ENCODE results near the gene CTCF.

The CTCF gene

DNA sequence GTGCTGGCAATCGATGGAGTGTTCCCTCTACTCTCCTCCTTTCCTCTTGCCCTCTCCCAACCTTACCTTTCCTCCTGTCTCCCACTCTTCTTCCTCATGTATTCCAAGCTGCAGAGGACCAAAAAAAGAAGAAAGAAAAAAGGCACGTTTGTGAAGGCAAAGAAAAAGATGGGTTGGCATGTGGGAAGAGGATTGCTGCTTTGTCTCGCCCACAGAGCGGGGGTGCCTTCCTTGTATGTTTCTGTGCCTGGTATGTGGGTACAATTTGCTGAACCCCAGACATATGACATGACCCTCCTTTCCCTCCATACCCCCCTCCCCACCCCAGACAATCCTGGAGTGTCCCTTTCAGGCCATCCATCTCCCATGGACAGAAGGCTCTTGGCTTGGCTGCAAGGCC lies 13.1 kb upstream of the CTCF start:
- DNase-seq, result no peak

DNA sequence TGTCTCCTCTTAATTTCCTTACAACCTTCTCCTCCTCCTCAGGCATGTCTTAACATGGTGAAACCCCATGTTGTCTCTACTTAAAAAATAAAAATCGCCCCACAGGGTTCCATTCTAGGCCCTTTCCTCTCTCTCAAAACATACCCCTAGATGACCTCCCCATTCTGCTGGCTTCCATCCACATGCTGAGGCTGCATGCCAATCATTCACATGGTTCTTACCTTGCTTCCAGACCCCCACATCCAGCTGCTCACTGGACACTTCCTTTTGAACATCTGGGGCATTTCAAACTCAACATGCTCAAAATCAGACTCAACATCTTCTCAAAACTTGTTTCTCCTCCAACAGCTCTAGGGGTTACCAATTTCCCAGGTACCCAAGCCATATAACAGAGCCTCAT lies 12.4 kb upstream of the CTCF start:
- DNase-seq, result no peak

DNA sequence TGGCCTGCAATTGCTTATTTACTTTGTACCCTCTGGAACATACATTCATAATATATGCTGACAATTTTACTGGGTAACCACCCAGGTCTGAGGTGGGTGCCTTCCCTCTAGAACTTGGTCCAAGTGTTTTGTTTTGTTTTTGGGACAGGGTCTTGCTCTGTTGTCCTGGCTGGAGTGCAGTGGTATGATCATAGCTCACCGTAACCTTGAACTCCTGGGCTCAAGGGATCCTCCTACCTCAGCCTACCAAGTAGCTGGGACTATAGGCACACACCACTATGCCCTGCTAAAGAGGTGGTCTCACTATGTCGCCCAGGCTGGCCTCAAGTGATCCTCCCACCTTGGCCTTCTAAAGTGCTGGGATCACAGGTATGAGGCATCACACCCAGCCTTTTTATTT lies 11.2 kb upstream of the CTCF start:
- DNase-seq, result no peak

DNA sequence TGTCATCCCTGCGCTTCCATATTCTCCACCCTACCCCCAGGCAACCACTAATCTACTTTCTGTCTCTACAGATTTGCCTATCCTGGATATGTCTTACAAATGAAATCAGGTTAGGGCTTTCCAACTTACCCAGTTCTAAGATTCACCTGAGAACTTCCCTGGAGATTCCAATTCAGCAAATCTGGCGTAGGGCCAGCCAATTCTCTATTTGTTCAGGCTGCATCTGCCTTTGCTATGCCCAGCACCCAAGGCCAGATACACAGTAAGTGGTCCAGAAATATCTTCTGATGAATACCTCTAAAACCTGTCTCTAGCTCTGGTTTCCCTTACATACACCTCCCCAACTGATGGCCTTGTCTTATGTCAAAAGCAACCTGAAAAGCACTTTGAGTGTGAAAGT lies 10.4 kb upstream of the CTCF start:
- DNase-seq, result no peak

DNA sequence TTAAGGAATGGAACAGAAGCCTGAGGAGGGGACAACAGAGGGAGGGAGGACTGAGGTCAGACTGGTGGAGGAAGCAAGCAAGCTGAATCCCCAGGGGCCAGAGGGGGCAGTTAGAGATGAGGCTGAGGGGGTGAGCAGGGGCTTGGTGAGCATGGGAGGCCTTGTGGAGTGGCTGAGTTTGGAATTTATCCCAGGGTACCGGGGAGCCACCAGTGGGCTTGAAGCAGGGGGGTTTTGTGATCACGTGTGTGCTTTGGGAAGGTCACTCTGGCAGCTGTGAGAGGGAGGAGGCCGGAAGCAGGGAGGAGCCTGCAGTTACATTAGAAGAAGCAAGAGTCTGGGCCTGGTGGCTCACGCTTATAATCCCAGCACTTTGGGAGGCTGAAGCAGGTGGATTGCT lies 9.8 kb upstream of the CTCF start:
- no peak for DNase-seq

DNA sequence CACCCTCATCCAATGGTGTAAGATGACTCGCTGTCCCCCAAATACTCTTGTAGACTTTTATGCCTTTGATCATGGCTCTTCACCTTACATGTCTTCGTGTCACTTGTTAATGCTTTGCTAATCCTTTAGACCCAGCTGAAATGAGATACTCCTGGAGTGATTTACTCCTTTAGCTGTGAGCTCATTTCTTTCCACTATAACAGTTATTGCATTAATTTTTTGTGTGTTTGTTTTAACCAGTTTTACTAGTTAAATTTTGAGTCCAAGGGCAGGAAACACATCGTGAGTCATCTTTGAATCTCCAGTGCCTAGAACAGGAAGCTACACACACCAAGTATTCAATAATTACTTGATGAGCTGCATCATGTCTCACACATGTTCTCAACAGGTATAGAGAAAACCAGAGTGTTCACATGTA lies 6.5 kb upstream of the CTCF start:
- DNase-seq, result no peak

DNA sequence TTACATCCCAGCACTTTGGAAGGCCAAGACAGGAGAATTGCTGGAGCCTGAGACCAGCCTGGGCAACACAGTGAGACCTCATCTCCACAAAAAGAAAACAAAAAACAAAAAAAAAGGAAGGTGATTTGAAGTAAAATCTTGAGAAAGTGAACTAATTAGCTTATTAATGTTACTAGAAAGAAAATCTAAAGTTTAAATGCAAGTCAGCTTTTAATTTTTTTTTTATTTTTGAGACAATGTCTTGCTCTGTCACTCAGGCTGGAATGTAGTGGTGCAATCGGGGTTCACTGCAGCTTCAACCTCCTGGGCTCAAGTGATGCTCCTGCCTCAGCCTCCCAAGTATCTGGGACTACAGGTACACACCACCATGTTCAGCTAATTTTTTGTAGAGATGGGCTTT lies 3.5 kb upstream of the CTCF start:
- DNase-seq, result no peak

DNA sequence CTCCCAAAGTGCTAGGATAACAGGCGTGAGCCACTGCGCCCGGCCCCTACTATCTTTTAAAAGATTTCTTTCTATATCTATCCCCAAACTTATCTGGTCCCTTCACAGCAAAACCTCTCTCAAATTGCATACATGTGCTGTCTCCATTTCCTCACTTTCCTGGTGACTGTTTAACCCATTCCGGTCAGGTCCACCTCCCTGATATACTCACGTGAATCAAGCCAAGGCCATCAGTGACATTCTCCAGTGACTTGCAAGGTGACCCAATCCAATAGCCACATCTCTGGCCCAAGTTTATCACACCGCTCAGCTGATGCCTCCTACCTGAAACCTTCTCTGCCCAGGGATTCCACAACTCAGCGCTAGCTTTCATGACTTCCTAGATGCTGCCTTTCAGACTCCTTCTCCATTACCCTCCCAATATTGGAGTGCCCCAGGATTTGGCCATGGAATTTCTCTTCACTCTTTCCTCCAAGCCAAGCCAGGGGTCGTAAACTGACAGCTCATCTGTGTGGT lies 1.4 kb upstream of the CTCF start:
- no peak for DNase-seq

DNA sequence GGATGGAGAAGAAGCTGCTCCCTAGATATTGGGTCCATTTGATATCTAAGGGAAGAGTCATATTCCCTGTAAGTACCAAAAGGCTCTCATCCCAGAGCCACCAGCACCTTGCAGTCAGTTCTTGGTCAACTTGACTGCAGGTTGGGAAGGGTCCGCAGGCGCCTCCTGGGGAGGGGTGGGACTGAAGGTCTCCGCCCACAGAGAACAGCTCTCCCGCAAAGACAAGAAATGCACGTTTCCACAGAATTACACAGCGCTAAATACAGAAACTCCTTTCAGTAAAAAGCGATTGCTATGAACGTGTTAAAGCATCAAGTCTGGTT lies 864 bp upstream of the CTCF start:
- DNase-seq, result no peak

DNA sequence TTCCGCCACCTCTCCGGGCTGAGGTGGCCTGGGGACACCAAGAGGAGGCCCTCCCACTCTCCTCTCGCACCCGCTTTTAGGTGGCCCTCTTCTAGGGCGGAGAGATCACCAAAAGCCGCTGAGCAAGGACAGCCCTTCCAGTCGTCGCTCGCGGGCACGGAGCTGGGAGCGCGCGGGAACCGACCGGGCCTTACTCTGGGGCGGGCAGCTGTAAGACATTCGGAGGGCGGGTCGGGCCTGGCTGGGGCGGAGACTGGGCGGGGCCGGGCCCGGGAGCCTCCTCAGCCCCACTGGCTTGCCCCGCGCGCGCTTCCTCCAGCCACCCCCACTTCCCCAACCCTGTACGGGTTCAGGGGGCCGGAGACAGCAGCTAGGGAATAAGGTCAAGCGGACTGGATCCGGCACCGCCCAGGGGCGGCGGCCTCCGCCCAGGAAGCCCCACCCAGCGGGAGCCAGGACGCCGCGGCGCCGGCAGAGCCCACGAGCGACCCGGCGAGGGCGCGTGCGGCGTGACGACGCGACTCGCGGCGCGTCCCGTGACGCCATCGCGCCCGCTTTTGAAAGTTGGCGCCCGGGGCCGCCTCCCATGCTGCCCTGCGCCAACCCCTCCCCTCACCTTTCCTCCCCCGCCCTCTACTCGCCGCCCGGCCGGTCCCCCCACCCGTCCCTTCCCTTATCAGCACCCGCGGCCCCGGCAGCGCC lies 351 bp upstream of the CTCF start:
- peak; percentile 98 for DNase-seq

DNA sequence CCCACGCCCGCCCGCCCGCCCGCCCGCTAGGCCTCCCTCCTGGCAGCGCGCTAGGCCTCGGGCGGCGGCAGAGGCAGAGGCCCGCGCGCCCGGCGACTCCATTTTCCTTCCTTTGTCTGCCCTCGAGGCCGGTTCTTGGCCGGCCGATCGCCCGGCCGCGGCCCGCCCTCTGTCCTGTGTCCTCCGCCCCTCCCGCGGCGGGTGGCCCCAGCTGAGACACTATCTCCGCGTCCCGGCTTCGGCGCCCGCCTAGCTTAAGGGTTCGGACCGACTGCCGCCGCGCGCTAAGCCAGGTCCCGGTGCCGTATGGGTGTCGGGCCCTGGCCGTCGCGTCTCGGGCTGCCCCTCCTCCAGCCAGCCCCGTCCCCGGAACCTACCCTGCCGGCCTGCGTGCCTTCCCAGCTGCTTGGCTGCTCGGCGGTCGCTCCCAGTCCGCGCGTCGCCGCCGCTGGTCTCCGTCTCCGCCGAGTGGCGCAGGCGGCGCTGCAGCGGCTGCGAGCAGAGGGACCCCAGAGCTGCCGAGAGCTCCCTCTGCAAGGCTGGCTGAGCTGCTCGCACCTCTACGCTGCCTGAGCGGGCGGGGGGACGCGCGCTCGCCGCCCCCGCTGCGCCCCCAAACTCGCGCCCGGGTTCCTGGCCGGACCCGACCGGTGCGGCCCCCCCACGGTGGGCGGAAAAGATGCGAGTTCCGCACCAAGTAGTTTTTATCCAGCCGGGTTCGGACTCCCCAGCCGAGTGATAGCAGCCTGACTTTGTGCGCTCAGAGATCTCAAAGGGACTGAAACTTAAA lies 787 bp downstream of the CTCF start:
- DNase-seq, result peak; percentile 60

DNA sequence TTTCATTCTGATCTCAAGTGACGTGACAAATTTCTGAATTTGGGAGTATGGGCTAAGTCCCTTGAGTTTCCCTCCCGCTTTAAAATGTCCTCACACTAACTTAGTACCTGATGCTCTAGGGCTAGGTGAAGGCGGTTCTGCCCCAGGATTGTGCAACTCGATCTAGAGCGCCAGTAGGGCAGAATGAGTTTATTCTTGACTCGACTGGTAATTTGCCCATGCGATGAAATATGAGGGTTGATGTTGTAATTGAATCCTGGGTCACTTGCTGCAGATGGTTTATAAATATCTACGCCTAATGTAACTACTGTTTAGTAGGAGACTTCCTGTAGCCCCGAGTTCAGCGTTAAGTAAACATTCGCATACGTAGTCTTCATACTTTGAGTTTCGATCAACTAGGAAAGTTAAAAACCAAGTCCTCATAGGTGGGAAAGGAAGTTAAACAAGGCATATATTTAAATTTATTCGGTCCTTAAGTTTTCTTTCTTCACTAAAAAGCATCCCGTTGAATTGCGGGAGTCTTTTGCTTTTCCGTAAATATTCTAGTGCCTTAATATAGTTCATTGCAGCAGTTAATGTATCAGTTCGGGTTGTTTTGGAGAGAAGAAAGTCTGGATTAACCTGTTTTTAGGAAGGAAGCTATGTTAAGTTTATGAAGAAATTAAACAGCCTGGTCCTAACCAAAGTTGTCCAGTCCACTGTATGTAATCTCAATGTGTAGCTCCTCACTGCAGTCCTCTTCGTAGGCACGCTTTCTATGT lies 1.6 kb downstream of the CTCF start:
- DNase-seq, result no peak

DNA sequence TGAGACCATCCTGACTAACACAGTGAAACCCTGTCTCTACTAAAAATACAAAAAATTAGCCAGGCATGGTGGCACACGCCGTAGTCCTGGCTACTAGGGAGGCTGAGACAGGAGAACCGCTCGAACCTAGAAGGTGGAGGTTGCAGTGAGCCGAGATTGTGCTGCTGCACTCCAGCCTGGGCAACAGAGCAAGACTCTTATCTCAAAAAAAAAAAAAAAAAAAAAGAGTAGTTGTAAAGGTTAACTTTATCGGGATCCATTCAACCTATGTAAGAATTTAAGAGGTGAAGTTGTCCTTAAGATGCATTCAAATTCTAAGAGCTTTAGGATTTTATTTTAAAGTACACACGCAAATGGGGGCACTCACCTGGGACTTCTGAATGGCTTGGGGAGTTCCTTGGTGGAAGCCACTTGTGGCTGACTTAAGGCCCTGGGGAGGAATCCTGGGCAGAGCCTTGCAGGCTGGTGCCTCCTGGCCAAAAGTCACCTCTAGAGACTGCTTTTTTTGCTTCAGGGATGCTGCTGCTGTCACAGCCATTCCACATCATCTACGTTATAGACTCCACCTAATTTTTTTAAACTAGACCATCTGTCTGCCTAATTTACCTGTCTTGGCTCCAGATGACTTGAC lies 3.3 kb downstream of the CTCF start:
- DNase-seq, result no peak

DNA sequence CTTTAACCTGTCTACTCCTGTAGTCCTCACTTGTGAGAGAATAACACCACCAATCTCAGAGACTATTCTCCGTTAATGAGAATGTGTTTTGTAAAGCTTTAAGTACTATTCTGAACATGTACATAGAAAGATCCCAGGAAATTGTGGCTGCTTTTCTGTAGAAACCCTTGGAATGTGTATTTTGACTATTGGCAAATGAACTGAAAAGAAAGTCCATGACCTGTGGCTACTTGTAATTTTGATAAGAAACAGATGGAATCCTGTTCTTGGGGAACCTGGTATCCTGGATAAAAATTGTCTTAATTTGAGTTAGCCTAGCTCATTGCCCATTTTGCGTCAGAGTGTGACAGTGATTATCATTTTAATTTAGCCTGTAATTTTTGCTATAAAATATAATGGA lies 9.1 kb downstream of the CTCF start:
- no peak for DNase-seq

DNA sequence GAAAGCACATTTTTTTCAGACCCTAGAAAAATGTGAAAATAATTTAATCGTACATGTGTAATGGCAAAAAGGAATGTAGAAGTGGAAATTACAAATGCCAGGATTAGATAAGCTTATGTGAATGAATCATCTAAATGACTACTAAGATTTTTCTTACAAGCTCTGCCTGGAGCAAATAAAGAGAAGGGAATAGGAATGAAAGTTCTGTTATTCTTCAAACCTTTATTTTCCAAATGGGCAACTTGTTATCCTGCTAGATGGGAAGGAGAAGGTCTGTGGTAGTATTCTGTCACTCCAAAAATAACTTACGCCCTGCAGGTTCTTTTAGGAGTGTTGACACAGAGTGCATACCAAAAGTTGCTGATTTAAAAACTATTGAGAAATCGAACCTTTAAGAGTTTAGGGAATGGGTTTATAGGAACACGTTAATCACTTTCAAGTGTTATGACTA lies 9.7 kb downstream of the CTCF start:
- no peak for DNase-seq

DNA sequence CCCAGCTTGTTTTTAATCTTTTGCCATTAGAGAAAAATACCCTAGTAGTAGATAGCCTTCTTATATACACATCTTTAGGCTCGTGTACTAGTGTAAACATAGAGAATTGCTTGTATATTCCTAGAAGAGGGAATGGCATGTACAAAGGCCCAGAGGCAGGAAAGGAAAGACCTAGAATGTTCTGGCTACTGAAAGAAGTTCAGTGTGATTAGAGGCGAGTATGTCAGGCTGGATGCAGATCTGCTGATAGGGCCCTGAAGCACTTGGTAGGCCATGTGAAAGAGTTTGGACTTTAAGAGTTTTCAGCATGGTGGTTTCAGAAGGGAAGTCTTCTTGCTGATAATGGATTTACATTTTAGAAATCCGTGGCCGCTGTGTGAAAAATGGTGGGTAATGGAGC lies 17.4 kb downstream of the CTCF start:
- no peak for DNase-seq

DNA sequence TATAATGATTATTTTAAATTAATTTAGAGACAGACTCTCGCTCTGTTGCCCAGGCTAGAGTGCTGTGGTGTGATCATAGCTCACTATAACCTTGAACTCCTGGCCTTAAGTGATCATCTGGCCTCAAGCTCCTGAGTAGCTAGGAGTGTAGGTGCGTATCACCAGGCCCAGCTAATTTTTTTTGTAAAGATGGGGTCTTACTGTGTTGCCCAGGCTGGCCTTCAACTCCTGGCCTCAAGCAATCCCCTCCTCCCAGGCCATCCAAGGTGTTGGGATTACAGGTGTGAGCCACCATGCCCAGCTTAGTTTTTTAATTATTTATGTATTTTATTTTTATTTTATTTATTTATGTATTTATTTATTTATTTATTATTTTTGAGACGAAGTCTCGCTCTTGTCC lies 17.9 kb downstream of the CTCF start:
- no peak for DNase-seq

DNA sequence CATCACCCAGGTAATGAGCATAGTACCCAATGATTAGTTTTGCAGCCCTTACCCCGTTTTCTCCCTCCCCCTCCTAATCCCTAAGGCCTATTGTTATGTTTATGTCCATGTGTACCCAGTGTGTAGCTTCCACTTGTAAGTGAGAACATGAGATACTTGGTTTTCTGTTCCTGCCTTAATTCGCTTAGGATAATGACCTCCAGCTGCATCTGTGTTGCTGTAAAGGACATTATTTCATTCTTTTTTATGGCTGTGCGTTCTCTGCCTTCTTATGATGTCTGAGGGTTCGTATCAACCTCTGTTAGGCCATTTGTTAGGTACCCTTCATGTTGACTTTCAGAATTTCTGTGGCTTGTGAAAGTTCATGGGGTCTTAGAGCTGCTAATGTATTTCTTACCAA lies 31.0 kb downstream of the CTCF start:
- no peak for DNase-seq

DNA sequence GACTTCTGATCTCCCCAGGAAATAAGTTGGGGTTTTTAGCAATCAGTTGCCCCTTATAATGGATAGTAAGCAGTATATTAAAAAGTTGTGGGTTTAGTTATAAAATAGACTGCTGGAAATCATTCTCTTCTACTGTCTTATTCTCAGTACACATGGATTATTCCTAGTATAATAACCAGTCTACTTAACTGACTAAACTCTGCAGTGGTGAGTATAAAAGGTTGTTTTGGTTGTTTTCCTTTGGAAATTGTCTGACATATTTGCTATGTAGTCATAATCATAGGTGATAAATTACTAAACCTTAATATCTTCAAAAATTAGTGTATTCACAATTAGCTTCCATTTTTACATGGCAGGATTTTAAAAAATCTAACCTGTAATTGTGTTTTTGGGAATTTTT lies 31.4 kb downstream of the CTCF start:
- no peak for DNase-seq

DNA sequence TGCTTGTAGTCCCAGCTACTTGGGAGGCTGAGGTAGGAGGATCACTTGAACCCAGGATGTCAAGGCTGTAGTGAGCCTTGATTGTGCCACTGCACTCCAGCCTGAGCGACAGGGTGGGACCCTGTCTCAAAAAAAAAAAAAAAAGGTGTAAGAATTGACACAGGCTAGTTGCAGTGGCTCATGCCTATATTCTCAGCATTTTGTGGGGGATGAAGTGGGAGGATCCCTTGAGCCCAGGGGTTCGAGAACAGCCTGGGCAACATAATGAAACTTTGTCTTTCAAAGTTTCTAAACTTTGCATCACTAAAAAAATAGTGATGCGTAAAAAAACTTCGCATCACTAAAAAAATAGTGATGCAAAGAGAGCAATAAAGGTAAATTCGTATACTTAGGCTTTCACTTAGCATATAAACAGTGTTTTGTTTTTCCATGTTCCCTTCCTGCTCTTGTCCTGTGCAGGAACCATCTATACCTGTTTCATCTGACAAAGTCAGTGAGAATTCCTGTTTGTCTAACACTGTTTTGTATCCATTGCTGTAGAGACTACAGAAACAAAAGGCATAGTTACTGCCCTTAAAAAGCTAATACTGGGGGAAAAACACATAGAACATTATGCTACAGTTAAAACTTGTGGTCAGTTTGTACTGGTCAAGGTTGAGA lies 32.1 kb downstream of the CTCF start:
- no peak for DNase-seq

DNA sequence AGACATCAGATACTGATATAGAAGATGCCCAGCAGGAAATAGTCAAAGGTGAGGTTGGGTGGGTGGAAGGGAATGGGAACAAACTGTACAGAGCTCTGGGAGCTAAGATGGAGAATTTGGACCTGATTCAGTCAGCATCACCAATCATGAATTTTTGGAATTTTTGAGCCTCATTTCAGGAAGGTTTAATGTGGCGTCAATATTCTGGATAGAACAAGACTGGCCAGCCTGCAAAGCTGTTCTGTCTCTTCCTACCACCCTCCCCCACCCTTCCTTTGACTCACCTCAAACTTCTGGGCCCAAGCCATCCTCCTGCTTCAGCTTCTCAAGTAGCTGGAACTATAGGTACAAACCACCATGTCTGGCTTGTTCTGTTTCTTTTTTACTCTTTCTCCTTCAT lies 32.6 kb downstream of the CTCF start:
- DNase-seq, result peak; percentile 4

DNA sequence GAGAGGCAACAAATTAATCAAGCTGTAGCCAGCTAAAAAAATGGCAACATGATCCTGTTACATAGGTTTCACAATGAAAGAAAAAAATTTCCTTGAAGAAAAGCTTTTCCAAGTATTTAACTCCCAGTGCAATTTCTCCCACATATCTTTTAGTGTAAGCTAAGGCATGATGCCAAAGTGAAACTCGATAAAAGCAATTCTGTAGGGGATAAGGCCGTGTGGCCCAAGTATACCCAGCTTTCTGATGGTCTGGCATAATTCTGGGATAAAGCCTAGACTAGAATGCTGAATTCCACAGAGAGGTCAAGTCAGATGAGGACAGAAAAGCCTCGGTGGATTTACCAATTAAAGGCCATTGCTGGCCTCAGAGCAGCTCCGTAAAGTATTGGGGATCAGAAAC lies 36.2 kb downstream of the CTCF start:
- DNase-seq, result no peak

DNA sequence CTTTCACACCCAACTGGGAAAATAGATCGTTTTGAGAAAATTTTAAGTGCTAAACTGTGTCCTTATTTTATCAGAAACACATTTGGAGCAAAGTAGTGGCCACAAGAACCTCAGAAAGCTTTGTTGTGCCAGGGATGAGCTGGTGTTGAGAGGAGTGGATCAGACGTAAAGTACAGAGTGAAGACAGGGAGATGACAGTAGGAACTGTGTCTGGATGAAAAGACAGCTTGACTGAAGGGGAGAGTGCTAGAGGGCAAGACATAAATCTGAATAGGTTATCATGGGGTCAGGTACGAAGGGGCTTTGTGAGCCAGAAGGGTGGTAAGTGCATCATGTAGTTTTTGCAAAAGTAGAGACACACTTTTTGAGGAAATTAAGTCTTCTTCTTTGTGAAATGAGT lies 43.3 kb downstream of the CTCF start:
- no peak for DNase-seq
